Trophoblast cell (in vitro differentiated cells and primary cell): ENCODE data around the gene ING4.

Experiments
- DNase-seq, 2 donors: peaks; one replicate each; pipeline ENCODE4 v3.0.0-alpha.2; 2016
- H2AFZ ChIP-seq: 2 replicates; pipeline ENCODE4 v1.6.1; 2013; ENCODE audit warnings: low read length, moderate library complexity, mild to moderate bottlenecking; ENCODE audit not compliant: insufficient read depth, poor library complexity
- H2AK5ac ChIP-seq: 2 replicates; pipeline ENCODE4 v1.6.1; 2013; ENCODE audit warnings: mild to moderate bottlenecking, low read length
- H2BK120ac ChIP-seq: 2 replicates; pipeline ENCODE4 v1.6.1; 2013; ENCODE audit warnings: low read length, mild to moderate bottlenecking, moderate library complexity; ENCODE audit not compliant: insufficient read depth, poor library complexity
- H2BK12ac ChIP-seq: 2 replicates; pipeline ENCODE4 v1.6.1; 2013; ENCODE audit warnings: mild to moderate bottlenecking, low read length, moderate library complexity
- H2BK5ac ChIP-seq: 2 replicates; pipeline ENCODE4 v1.6.1; 2013; ENCODE audit warnings: low read length, low read depth, moderate library complexity, mild to moderate bottlenecking; ENCODE audit not compliant: poor library complexity
- H3K14ac ChIP-seq: 2 replicates; pipeline ENCODE4 v1.6.1; 2013; ENCODE audit warnings: mild to moderate bottlenecking, low read length
- H3K18ac ChIP-seq: 2 replicates; pipeline ENCODE4 v1.6.1; 2013; ENCODE audit warnings: mild to moderate bottlenecking, low read length
- H3K23ac ChIP-seq: 2 replicates; pipeline ENCODE4 v1.6.1; 2013; ENCODE audit warnings: low read length
- H3K27ac ChIP-seq: 2 replicates; pipeline ENCODE4 v1.5.1; 2013; ENCODE audit warnings: low read depth, mild to moderate bottlenecking, inconsistent platforms, low read length, moderate library complexity
- H3K27me3 ChIP-seq: 2 replicates; pipeline ENCODE4 v1.6.1; 2013; ENCODE audit warnings: inconsistent platforms, mild to moderate bottlenecking, low read length, moderate library complexity; ENCODE audit not compliant: insufficient read depth
- H3K36me3 ChIP-seq, 2 experiments: 1 replicate in 1 of 2; 2 replicates in 1 of 2; pipeline ENCODE4 v1.6.1; 2013; ENCODE audit warnings: low read length in 2 of 2, mild to moderate bottlenecking in 2 of 2, moderate library complexity in 1 of 2; ENCODE audit not compliant: insufficient read depth in 2 of 2, control insufficient read depth in 1 of 2
- H3K4ac ChIP-seq: 2 replicates; pipeline ENCODE4 v1.6.1; 2013; ENCODE audit warnings: low read depth, mild to moderate bottlenecking, low read length, moderate library complexity
- H3K4me1 ChIP-seq, 2 experiments: 1 replicate in 1 of 2; 2 replicates in 1 of 2; pipeline ENCODE4 v1.6.1; 2013; ENCODE audit warnings: low read length in 2 of 2, mild to moderate bottlenecking in 2 of 2, moderate library complexity in 1 of 2; ENCODE audit not compliant: insufficient read depth in 2 of 2, control insufficient read depth in 1 of 2
- H3K4me2 ChIP-seq: 2 replicates; pipeline ENCODE4 v1.6.1; 2013; ENCODE audit warnings: inconsistent platforms, mild to moderate bottlenecking, low read length, moderate library complexity
- H3K4me3 ChIP-seq: 2 replicates; pipeline ENCODE4 v1.5.1; 2013; ENCODE audit warnings: mild to moderate bottlenecking, low read depth, low read length, inconsistent platforms
- H3K79me1 ChIP-seq: one replicate; pipeline ENCODE4 v1.6.1; 2013; ENCODE audit warnings: low read length
- H3K79me2 ChIP-seq: 2 replicates; pipeline ENCODE4 v1.6.1; 2013; ENCODE audit warnings: low read length, mild to moderate bottlenecking; ENCODE audit not compliant: control insufficient read depth, insufficient read depth, poor library complexity
- H3K9ac ChIP-seq: 2 replicates; pipeline ENCODE4 v1.6.1; 2013; ENCODE audit warnings: mild to moderate bottlenecking, low read length
- H3K9me3 ChIP-seq: 2 replicates; pipeline ENCODE4 v1.6.1; 2013; ENCODE audit warnings: low read depth, mild to moderate bottlenecking, control low read depth, inconsistent platforms, low read length; ENCODE audit not compliant: insufficient read depth
- H4K12ac ChIP-seq: 2 replicates; pipeline ENCODE4 v1.6.1; 2013; ENCODE audit warnings: low read depth, mild to moderate bottlenecking, low read length, moderate library complexity
- H4K8ac ChIP-seq: 2 replicates; pipeline ENCODE4 v1.6.1; 2013; ENCODE audit warnings: low read depth, mild to moderate bottlenecking, low read length, moderate library complexity
- H4K91ac ChIP-seq: one replicate; pipeline ENCODE4 v1.6.1; 2013; ENCODE audit warnings: low read depth, mild to moderate bottlenecking, low read length, moderate library complexity
- WGBS: extraction: QIAGEN DNeasy Blood & Tissue Kit; methylation state at CpG from one replicate; pipeline ENCODE4 v1.1.7; 2013; ENCODE audit warnings: missing lambda C conversion rate; ENCODE audit not compliant: insufficient read length, insufficient coverage; ENCODE audit errors: extremely low coverage; 5-methylcytosine and 5-hydroxymethylcytosine counted together

Gene ING4

GRCh38 chr12:6644903-6645302 lies 18.0 kb downstream of the ING4 start:
- Histone ChIP-seq H3K27me3 (no peaks in the 10 kb centered on the region), H3K4me3 (no peak overlapping the region), H3K27ac (no peak overlapping the region), H3K4me1 (no peaks in the 10 kb centered on the region), H3K4me2 (no peak overlapping the region), H2AK5ac (no peak overlapping the region), H4K12ac (no peak overlapping the region), H3K9me3 (peaks cover 8% of the 10 kb centered on the region), H3K79me2 (no peaks in the 10 kb centered on the region), H2BK5ac (no peak overlapping the region), H2BK12ac (no peak overlapping the region), H3K36me3 (peaks cover 3 to 7% of the 10 kb centered on the region in 2 experiments), H3K23ac (no peak overlapping the region), H4K8ac (no peak overlapping the region), H4K91ac (no peak overlapping the region), H3K18ac (no peak overlapping the region), H3K4ac (no peak overlapping the region), H2AFZ (no peak overlapping the region), H2BK120ac (no peak overlapping the region), H3K79me1 (no peaks in the 10 kb centered on the region), H3K14ac (no peak overlapping the region), H3K9ac (no peak overlapping the region)
- no peak for DNase-seq
- no CpG with 5 or more reads among the region's 5 CpGs for WGBS

GRCh38 chr12:6644257-6644596 lies 18.7 kb downstream of the ING4 start:
- Histone ChIP-seq H2AK5ac (no peak overlapping the region), H4K91ac (no peak overlapping the region), H2BK5ac (no peak overlapping the region), H3K27me3 (no peaks in the 10 kb centered on the region), H3K9me3 (peaks cover 8% of the 10 kb centered on the region), H4K8ac (peak overlapping the region; percentile 55), H3K18ac (no peak overlapping the region), H2BK12ac (no peak overlapping the region), H3K79me2 (no peaks in the 10 kb centered on the region), H3K9ac (no peak overlapping the region), H3K4me3 (no peak overlapping the region), H4K12ac (no peak overlapping the region), H3K4me1 (no peaks in the 10 kb centered on the region), H3K4ac (no peak overlapping the region), H3K79me1 (no peaks in the 10 kb centered on the region), H3K23ac (no peak overlapping the region), H3K36me3 (peaks cover 3 to 7% of the 10 kb centered on the region in 2 experiments), H2AFZ (peak overlapping the region; percentile 30), H3K14ac (no peak overlapping the region), H3K27ac (no peak overlapping the region), H3K4me2 (no peak overlapping the region), H2BK120ac (no peak overlapping the region)
- WGBS = no CpG with 5 or more reads among the region's 6 CpGs
- DNase-seq = no peak

- peaks cover 8% of the 10 kb centered on the region for H3K9me3 ChIP-seq
- H2AFZ ChIP-seq = no peak overlapping the region
- peaks cover 3 to 7% of the 10 kb centered on the region in 2 experiments for H3K36me3 ChIP-seq
- WGBS = no CpG with 5 or more reads among the region's 6 CpGs
- H3K18ac ChIP-seq = no peak overlapping the region
- H4K8ac ChIP-seq = peak overlapping the region; percentile 55
- no peak overlapping the region for H3K4ac ChIP-seq
- H3K27ac ChIP-seq = no peak overlapping the region
- no peak overlapping the region for H2BK5ac ChIP-seq
- H3K27me3 ChIP-seq = no peaks in the 10 kb centered on the region
- H3K23ac ChIP-seq = no peak overlapping the region
- H2BK120ac ChIP-seq = no peak overlapping the region
- no peak overlapping the region for H3K14ac ChIP-seq
- H4K91ac ChIP-seq = no peak overlapping the region
- H3K79me1 ChIP-seq = no peaks in the 10 kb centered on the region
- H2BK12ac ChIP-seq = no peak overlapping the region
- H3K9ac ChIP-seq = no peak overlapping the region
- no peaks in the 10 kb centered on the region for H3K79me2 ChIP-seq
- H4K12ac ChIP-seq = no peak overlapping the region
- H3K4me2 ChIP-seq = no peak overlapping the region
- no peak overlapping the region for H3K4me3 ChIP-seq
- no peak overlapping the region for H2AK5ac ChIP-seq
- DNase-seq = no peak
- no peaks in the 10 kb centered on the region for H3K4me1 ChIP-seq
These were observed 19.2 kb downstream of the ING4 start for GRCh38 chr12:6643569-6644256.

GRCh38 chr12:6641131-6641530 lies 21.8 kb downstream of the ING4 start:
- Histone ChIP-seq H2BK120ac (no peak overlapping the region), H3K23ac (no peak overlapping the region), H3K36me3 (no peaks in the 10 kb centered on the region), H3K79me1 (no peaks in the 10 kb centered on the region), H4K91ac (no peak overlapping the region), H2AK5ac (no peak overlapping the region), H3K18ac (no peak overlapping the region), H4K12ac (no peak overlapping the region), H3K9ac (no peak overlapping the region), H3K27ac (no peak overlapping the region), H3K4me2 (no peak overlapping the region), H2BK5ac (no peak overlapping the region), H2AFZ (no peak overlapping the region), H4K8ac (no peak overlapping the region), H3K79me2 (no peaks in the 10 kb centered on the region), H3K9me3 (peaks cover 3% of the 10 kb centered on the region), H2BK12ac (no peak overlapping the region), H3K14ac (no peak overlapping the region), H3K27me3 (no peaks in the 10 kb centered on the region), H3K4me1 (peaks cover 2 to 3% of the 10 kb centered on the region in 2 experiments), H3K4ac (no peak overlapping the region), H3K4me3 (no peak overlapping the region)
- WGBS = no CpG with 5 or more reads among the region's 4 CpGs
- no peak for DNase-seq
